HCT116 (cell line): ENCODE data around the gene PADI4. TPM values are rescaled to one million over a fixed set of nuclear protein-coding genes. Genes with fewer than 3 reads are reported as not detected.

Experiments
- ATAC-seq: fragments of 200-7000 bp; cut with Tn5 transposase; 2 replicates; pipeline ENCODE4 v1.9.1; 2020; ENCODE audit warnings: mild to moderate bottlenecking, moderate library complexity
- BruUV-seq: library from RNA; stranded (reverse); fragments of 400-500 nt; replicated peaks from 2 replicates; lab custom pipeline; 2021; lab: Mats Ljungman, UMichigan
- CTCF ChIA-PET: fragments of 300-600 bp; sonication (Branson Sonifier 250); formaldehyde crosslinking; loops from one replicate; lab custom pipeline; 2021; ENCODE audit warnings: antibody characterized with exemption; lab: Charles Lee
- POLR2A ChIA-PET: fragments of 300-600, 350-600 bp; sonication (Branson Sonifier 250); formaldehyde crosslinking; loops from one replicate; lab custom pipeline; 2021; ENCODE audit warnings: antibody characterized with exemption; lab: Charles Lee
- RAD21 ChIA-PET, 2 experiments: fragments of 300-600 bp; sonication (Branson Sonifier 250); formaldehyde crosslinking; loops; one replicate each; lab custom pipeline; 2023; ENCODE audit warnings: low total read pairs in 2 of 2; ENCODE audit not compliant: uncharacterized antibody in 2 of 2, unreplicated experiment in 2 of 2, low non-redundant PET in 1 of 2; lab: Charles Lee
- DNase-seq: peaks from one replicate; pipeline ENCODE4 v3.0.0-alpha.2; 2010; ENCODE audit warnings: low read depth, low spot score
- H2AFZ ChIP-seq: fragments of 200-600 bp; shearing (Covaris generic), sonication (generic); 2 replicates; pipeline ENCODE4 v1.6.1; 2017; ENCODE audit warnings: low read depth, mixed run types, mixed read lengths, antibody characterized with exemption, low read length; ENCODE audit not compliant: poor library complexity, severe bottlenecking
- H3K27ac ChIP-seq: 2 replicates; pipeline ENCODE4 v1.5.1; 2012; ENCODE audit warnings: low read depth, low read length
- H3K27me3 ChIP-seq: fragments of 200-600 bp; sonication (generic); 2 replicates; pipeline ENCODE4 v1.6.1; 2016; ENCODE audit warnings: mixed run types, low read length, mixed read lengths; ENCODE audit not compliant: insufficient read depth
- H3K36me3 ChIP-seq, 2 experiments: fragments of 200-500 bp in 1 of 2; fragments of 200-600 bp in 1 of 2; sonication (Bioruptor generic) in 1 of 2; sonication (generic) in 1 of 2; 2 replicates each; pipeline versions ENCODE4 v1.5.1 to v1.6.1; 2014 to 2016; ENCODE audit warnings: low read length in 2 of 2, inconsistent platforms in 1 of 2, mixed read lengths in 1 of 2, mixed run types in 1 of 2; ENCODE audit not compliant: insufficient read depth in 2 of 2, control insufficient read depth in 1 of 2
- H3K4me1 ChIP-seq, 2 experiments: fragments of 200-600 bp in 1 of 2; sonication (generic) in 1 of 2; 2 replicates each; pipeline versions ENCODE4 v1.5.1 to v1.6.1; 2012 to 2017; ENCODE audit warnings: low read length in 2 of 2, inconsistent platforms in 1 of 2, mild to moderate bottlenecking in 1 of 2, mixed read lengths in 1 of 2, mixed run types in 1 of 2, moderate library complexity in 1 of 2; ENCODE audit not compliant: insufficient read depth in 2 of 2, control insufficient read depth in 1 of 2
- H3K4me2 ChIP-seq: fragments of 200-600 bp; sonication (generic); 2 replicates; pipeline ENCODE4 v1.6.1; 2017; ENCODE audit warnings: mixed run types, low read length, mixed read lengths
- H3K4me3 ChIP-seq, 2 experiments: fragments of 200-600 bp in 1 of 2; sonication (generic) in 1 of 2; replicated peaks in 1 of 2; 2 replicates each; pipeline ENCODE4 v1.5.1; 2011 to 2016; ENCODE audit warnings: low read length in 2 of 2, control low read depth in 1 of 2, low read depth in 1 of 2, mild to moderate bottlenecking in 1 of 2, mixed read lengths in 1 of 2, mixed run types in 1 of 2
- H3K79me2 ChIP-seq: fragments of 200-600 bp; sonication (generic); 2 replicates; pipeline ENCODE4 v1.6.1; 2017; ENCODE audit warnings: mild to moderate bottlenecking, mixed run types, low read length, moderate library complexity, mixed read lengths; ENCODE audit not compliant: insufficient read depth
- H3K9ac ChIP-seq: fragments of 200-600 bp; sonication (generic); 2 replicates; pipeline ENCODE4 v1.6.1; 2016; ENCODE audit warnings: low read length, mixed read lengths
- H3K9me2 ChIP-seq: fragments of 200-600 bp; sonication (generic), shearing (Covaris generic); 2 replicates; pipeline ENCODE4 v1.6.1; 2017; ENCODE audit warnings: mixed run types, mild to moderate bottlenecking, moderate library complexity; ENCODE audit not compliant: insufficient read depth
- H3K9me3 ChIP-seq, 2 experiments: fragments of 200-500 bp in 1 of 2; fragments of 200-600 bp in 1 of 2; sonication (Bioruptor generic) in 1 of 2; sonication (generic) in 1 of 2; 2 replicates each; pipeline ENCODE4 v1.6.1; 2014 to 2017; ENCODE audit warnings: low read length in 2 of 2, mixed read lengths in 2 of 2, inconsistent platforms in 1 of 2, low read depth in 1 of 2, mild to moderate bottlenecking in 1 of 2, mixed run types in 1 of 2, moderate library complexity in 1 of 2; ENCODE audit not compliant: control insufficient read depth in 1 of 2, insufficient read depth in 1 of 2
- H4K20me1 ChIP-seq: fragments of 200-600 bp; sonication (generic), shearing (Covaris generic); 2 replicates; pipeline ENCODE4 v1.6.1; 2017; ENCODE audit warnings: mixed run types, mild to moderate bottlenecking, moderate library complexity; ENCODE audit not compliant: insufficient read depth
- EZH2phosphoT487 ChIP-seq: fragments of 200-600 bp; IDR thresholded peaks from 2 replicates; pipeline ENCODE4 v1.6.1; 2018; ENCODE audit warnings: antibody characterized with exemption, borderline replicate concordance
- POLR2A ChIP-seq: IDR thresholded peaks from 2 replicates; pipeline ENCODE4 v1.7.0; 2011; ENCODE audit warnings: borderline replicate concordance; ENCODE audit not compliant: insufficient read depth, insufficient read length; ENCODE audit errors: extremely low read depth
- RAD21 ChIP-seq: IDR thresholded peaks from 2 replicates; pipeline ENCODE4 v1.6.1; 2012; ENCODE audit warnings: low read depth, mild to moderate bottlenecking
- TCF7L2 ChIP-seq: IDR thresholded peaks from 2 replicates; pipeline ENCODE4 v1.7.0; 2011; ENCODE audit warnings: borderline replicate concordance, inconsistent platforms; ENCODE audit not compliant: insufficient read depth, insufficient read length; ENCODE audit errors: extremely low read depth
- ZBTB33 ChIP-seq: IDR thresholded peaks from 2 replicates; pipeline ENCODE4 v1.6.1; 2011; ENCODE audit warnings: mild to moderate bottlenecking, low read length, moderate library complexity; ENCODE audit not compliant: insufficient replicate concordance; ENCODE audit errors: extremely low read depth
- ZFX ChIP-seq: fragments of 450-650 bp; IDR thresholded peaks from 2 replicates; pipeline ENCODE4 v1.6.1; 2017
- ZNF274 ChIP-seq: fragments of 200-500 bp; sonication (Bioruptor generic); IDR thresholded peaks from 2 replicates; pipeline ENCODE4 v1.6.1; 2014; ENCODE audit warnings: mild to moderate bottlenecking, low read depth, low read length, inconsistent platforms
- intact Hi-C: fragments of 100-400 bp; cut with micrococcal nuclease; formaldehyde crosslinking; loops from 2 replicates; pipeline ENCODE4 v1.10.0; 2022
- total RNA-seq: library from RNA; stranded (reverse); gene quantifications from one replicate; pipeline ENCODE4 v1.2.1, GENCODE V29; 2021; ENCODE audit not compliant: unreplicated experiment

Gene PADI4
- total RNA-seq, 1 experiment from 2014 or later = 0.44 TPM

DNA sequence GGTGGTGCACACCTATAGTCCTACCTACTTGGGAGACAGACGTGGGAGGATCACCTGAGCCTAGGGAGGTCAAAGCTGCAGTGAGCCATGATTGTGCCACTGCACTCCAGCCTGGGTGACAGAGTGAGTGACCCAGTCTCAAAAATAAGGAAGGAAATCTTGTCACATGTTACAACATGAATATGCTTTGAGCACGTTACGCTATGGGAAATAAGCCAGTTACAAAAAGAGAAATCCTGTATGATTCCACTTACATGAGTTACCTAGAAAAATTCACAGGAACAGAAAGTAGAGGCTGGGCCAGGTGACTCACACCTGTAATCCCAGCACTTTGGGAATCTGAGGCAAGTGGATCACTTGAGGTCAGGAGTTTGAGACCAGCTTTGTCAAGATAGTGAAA lies 57.3 kb downstream of the PADI4 start (continued):
- TF ChIP-seq ZBTB33 = no peak
- no peak for TF ChIP-seq POLR2A
- no peak for TF ChIP-seq ZFX
- TF ChIP-seq RAD21 = no peak
- TF ChIP-seq, all 23 proteins: peak for 0

DNA sequence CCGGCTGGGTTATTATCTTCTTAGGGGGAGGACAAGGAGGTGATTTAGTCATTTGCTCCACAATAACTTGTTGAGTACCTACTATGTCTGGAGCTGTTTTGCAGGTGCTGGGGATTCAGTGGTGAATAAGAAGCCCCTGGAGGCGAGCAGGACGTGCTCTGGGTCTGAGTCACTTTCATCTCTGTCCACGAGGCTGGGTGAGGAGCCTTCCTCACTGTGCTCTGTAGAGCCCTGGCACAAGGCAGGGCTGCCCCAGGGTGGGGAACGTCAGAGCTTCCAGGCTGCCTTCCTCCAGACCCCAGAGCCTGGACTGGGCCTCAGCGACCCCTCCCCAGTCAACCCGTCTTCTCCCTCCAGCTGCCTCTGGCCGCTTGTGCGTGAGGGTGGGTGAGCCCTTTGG lies 61.5 kb downstream of the PADI4 start:
- Histone ChIP-seq H3K9ac (no peak overlapping the region), H3K4me2 (peak overlapping the region; percentile 12; the same call in 1 of the 2 replicates), H3K9me3 (peaks cover 0 to 3% of the 10 kb centered on the region in 2 experiments; a peak in 1 of 4 replicates), H2AFZ (no peak overlapping the region), H3K79me2 (no peaks in the 10 kb centered on the region), H3K36me3 (no peaks in the 10 kb centered on the region), H3K9me2 (no peaks in the 10 kb centered on the region), H3K4me1 (peaks cover 0 to 7% of the 10 kb centered on the region in 2 experiments; a peak in 1 of 4 replicates), H3K27ac (no peak overlapping the region), H4K20me1 (no peaks in the 10 kb centered on the region), H3K27me3 (peaks cover 3% of the 10 kb centered on the region; the same call in 1 of the 2 replicates), H3K4me3 (no peak overlapping the region)
- no TSS peak for BruUV-seq
- intact Hi-C loops = no loop called here
- POLR2A ChIA-PET = no interaction called here
- TF ChIP-seq TCF7L2 (no peak), EZH2phosphoT487 (no peak), ZNF274 (no peak), ZBTB33 (no peak)
- ATAC-seq (no peak), DNase-seq (no peak)
- CTCF ChIA-PET = no interaction called here
- RAD21 ChIA-PET = no interaction called here
